ENCODE measurements around the gene ARPP21.
"Not testable (repeated sequence)": the region's sequence is repeated elsewhere in the genome, so short reads cannot be mapped to it uniquely, and the experiment has no call there.

The ARPP21 gene

GRCh38 chr3:35787936-35788335, 148.6 kb downstream of the ARPP21 start:
- no peak for DNase-seq

- no peak for DNase-seq
Measured at GRCh38 chr3:35789042-35789831, 149.9 kb downstream of the ARPP21 start.

GRCh38 chr3:35790764-35791163, 151.4 kb downstream of the ARPP21 start:
- DNase-seq: no peak

GRCh38 chr3:35793667-35794066, 154.3 kb downstream of the ARPP21 start:
- no peak for DNase-seq

GRCh38 chr3:35800960-35801459, 161.7 kb downstream of the ARPP21 start:
- DNase-seq: no peak

GRCh38 chr3:35814531-35814930, 175.2 kb downstream of the ARPP21 start:
- DNase-seq: no peak

GRCh38 chr3:35815796-35816195, 176.5 kb downstream of the ARPP21 start:
- DNase-seq: not testable (repeated sequence)

GRCh38 chr3:35817216-35817615, 177.9 kb downstream of the ARPP21 start:
- no peak for DNase-seq

GRCh38 chr3:35832140-35832571, 192.8 kb downstream of the ARPP21 start:
- DNase-seq: no peak

All from activated naive CD4-positive, alpha-beta T cell (primary cell).